ENCODE measurements around the gene CTTNBP2.

Gene CTTNBP2

GRCh38 chr7:117841011-117841410 is 32.2 kb downstream of the CTTNBP2 start:
- Histone ChIP-seq H3K9me3 (ENCODE audit: control insufficient read depth, low read depth, low read length) (no peaks in the 10 kb centered on the region), H3K4me3 (ENCODE audit: low read length) (no peak overlapping the region), H3K9ac (ENCODE audit: low read length) (no peak overlapping the region), H3K27me3 (ENCODE audit: control insufficient read depth, insufficient read depth, low read length) (no peaks in the 10 kb centered on the region), H3K27ac (ENCODE audit: low read length) (no peak overlapping the region), H3K4me1 (ENCODE audit: control insufficient read depth, low read depth, low read length) (no peaks in the 10 kb centered on the region), H3K36me3 (ENCODE audit: control insufficient read depth, low read depth, low read length) (no peaks in the 10 kb centered on the region)

- peaks cover 8% of the 10 kb centered on the region for H3K4me1 ChIP-seq (ENCODE audit: control insufficient read depth, low read depth, low read length)
- H3K9me3 ChIP-seq (ENCODE audit: control insufficient read depth, low read depth, low read length) = no peaks in the 10 kb centered on the region
- no peak overlapping the region for H3K27ac ChIP-seq (ENCODE audit: low read length)
- no peaks in the 10 kb centered on the region for H3K36me3 ChIP-seq (ENCODE audit: control insufficient read depth, low read depth, low read length)
- H3K9ac ChIP-seq (ENCODE audit: low read length) = no peak overlapping the region
- H3K4me3 ChIP-seq (ENCODE audit: low read length) = no peak overlapping the region
- no peaks in the 10 kb centered on the region for H3K27me3 ChIP-seq (ENCODE audit: control insufficient read depth, insufficient read depth, low read length)
Observed at GRCh38 chr7:117839507-117839906, 33.7 kb downstream of the CTTNBP2 start.

GRCh38 chr7:117837841-117838240 is 35.4 kb downstream of the CTTNBP2 start:
- Histone ChIP-seq H3K9me3 (ENCODE audit: control insufficient read depth, low read depth, low read length) (no peaks in the 10 kb centered on the region), H3K4me3 (ENCODE audit: low read length) (no peak overlapping the region), H3K4me1 (ENCODE audit: control insufficient read depth, low read depth, low read length) (peaks cover 8% of the 10 kb centered on the region), H3K36me3 (ENCODE audit: control insufficient read depth, low read depth, low read length) (no peaks in the 10 kb centered on the region), H3K27ac (ENCODE audit: low read length) (no peak overlapping the region), H3K27me3 (ENCODE audit: control insufficient read depth, insufficient read depth, low read length) (no peaks in the 10 kb centered on the region), H3K9ac (ENCODE audit: low read length) (no peak overlapping the region)

GRCh38 chr7:117835016-117835664 is 38.1 kb downstream of the CTTNBP2 start:
- H3K4me1 ChIP-seq (ENCODE audit: control insufficient read depth, low read depth, low read length) = peaks cover 8% of the 10 kb centered on the region
- H3K36me3 ChIP-seq (ENCODE audit: control insufficient read depth, low read depth, low read length) = no peaks in the 10 kb centered on the region
- no peaks in the 10 kb centered on the region for H3K27me3 ChIP-seq (ENCODE audit: control insufficient read depth, insufficient read depth, low read length)
- H3K4me3 ChIP-seq (ENCODE audit: low read length) = no peak overlapping the region
- H3K9me3 ChIP-seq (ENCODE audit: control insufficient read depth, low read depth, low read length) = no peaks in the 10 kb centered on the region
- no peak overlapping the region for H3K27ac ChIP-seq (ENCODE audit: low read length)
- no peak overlapping the region for H3K9ac ChIP-seq (ENCODE audit: low read length)

- no peak overlapping the region for H3K27ac ChIP-seq (ENCODE audit: low read length)
- peaks cover 13% of the 10 kb centered on the region for H3K4me1 ChIP-seq (ENCODE audit: control insufficient read depth, low read depth, low read length)
- no peaks in the 10 kb centered on the region for H3K36me3 ChIP-seq (ENCODE audit: control insufficient read depth, low read depth, low read length)
- H3K9me3 ChIP-seq (ENCODE audit: control insufficient read depth, low read depth, low read length) = no peaks in the 10 kb centered on the region
- H3K4me3 ChIP-seq (ENCODE audit: low read length) = no peak overlapping the region
- H3K9ac ChIP-seq (ENCODE audit: low read length) = no peak overlapping the region
- no peaks in the 10 kb centered on the region for H3K27me3 ChIP-seq (ENCODE audit: control insufficient read depth, insufficient read depth, low read length)
Observed at GRCh38 chr7:117830422-117830954, 42.8 kb downstream of the CTTNBP2 start.

GRCh38 chr7:117829450-117830117 is 43.7 kb downstream of the CTTNBP2 start:
- H3K4me1 ChIP-seq (ENCODE audit: control insufficient read depth, low read depth, low read length) = peaks cover 6% of the 10 kb centered on the region
- no peak overlapping the region for H3K9ac ChIP-seq (ENCODE audit: low read length)
- no peak overlapping the region for H3K27ac ChIP-seq (ENCODE audit: low read length)
- H3K4me3 ChIP-seq (ENCODE audit: low read length) = no peak overlapping the region
- H3K27me3 ChIP-seq (ENCODE audit: control insufficient read depth, insufficient read depth, low read length) = no peaks in the 10 kb centered on the region
- H3K9me3 ChIP-seq (ENCODE audit: control insufficient read depth, low read depth, low read length) = no peaks in the 10 kb centered on the region
- no peaks in the 10 kb centered on the region for H3K36me3 ChIP-seq (ENCODE audit: control insufficient read depth, low read depth, low read length)

- no peak overlapping the region for H3K4me3 ChIP-seq (ENCODE audit: low read length)
- H3K27ac ChIP-seq (ENCODE audit: low read length) = no peak overlapping the region
- no peaks in the 10 kb centered on the region for H3K9me3 ChIP-seq (ENCODE audit: control insufficient read depth, low read depth, low read length)
- H3K9ac ChIP-seq (ENCODE audit: low read length) = no peak overlapping the region
- no peaks in the 10 kb centered on the region for H3K36me3 ChIP-seq (ENCODE audit: control insufficient read depth, low read depth, low read length)
- H3K4me1 ChIP-seq (ENCODE audit: control insufficient read depth, low read depth, low read length) = peaks cover 6% of the 10 kb centered on the region
- no peaks in the 10 kb centered on the region for H3K27me3 ChIP-seq (ENCODE audit: control insufficient read depth, insufficient read depth, low read length)
Observed at GRCh38 chr7:117828825-117829224, 44.4 kb downstream of the CTTNBP2 start.

GRCh38 chr7:117827862-117828261 is 45.4 kb downstream of the CTTNBP2 start:
- Histone ChIP-seq H3K27ac (ENCODE audit: low read length) (no peak overlapping the region), H3K36me3 (ENCODE audit: control insufficient read depth, low read depth, low read length) (no peaks in the 10 kb centered on the region), H3K9ac (ENCODE audit: low read length) (no peak overlapping the region), H3K9me3 (ENCODE audit: control insufficient read depth, low read depth, low read length) (no peaks in the 10 kb centered on the region), H3K27me3 (ENCODE audit: control insufficient read depth, insufficient read depth, low read length) (no peaks in the 10 kb centered on the region), H3K4me3 (ENCODE audit: low read length) (no peak overlapping the region), H3K4me1 (ENCODE audit: control insufficient read depth, low read depth, low read length) (peaks cover 9% of the 10 kb centered on the region)

GRCh38 chr7:117825132-117825531 is 48.1 kb downstream of the CTTNBP2 start:
- Histone ChIP-seq H3K4me3 (ENCODE audit: low read length) (no peak overlapping the region), H3K9me3 (ENCODE audit: control insufficient read depth, low read depth, low read length) (no peaks in the 10 kb centered on the region), H3K4me1 (ENCODE audit: control insufficient read depth, low read depth, low read length) (peaks cover 9% of the 10 kb centered on the region), H3K36me3 (ENCODE audit: control insufficient read depth, low read depth, low read length) (no peaks in the 10 kb centered on the region), H3K27ac (ENCODE audit: low read length) (no peak overlapping the region), H3K9ac (ENCODE audit: low read length) (no peak overlapping the region), H3K27me3 (ENCODE audit: control insufficient read depth, insufficient read depth, low read length) (no peaks in the 10 kb centered on the region)

GRCh38 chr7:117824592-117824991 is 48.6 kb downstream of the CTTNBP2 start:
- no peak overlapping the region for H3K9ac ChIP-seq (ENCODE audit: low read length)
- H3K36me3 ChIP-seq (ENCODE audit: control insufficient read depth, low read depth, low read length) = no peaks in the 10 kb centered on the region
- no peak overlapping the region for H3K27ac ChIP-seq (ENCODE audit: low read length)
- no peak overlapping the region for H3K4me3 ChIP-seq (ENCODE audit: low read length)
- H3K9me3 ChIP-seq (ENCODE audit: control insufficient read depth, low read depth, low read length) = no peaks in the 10 kb centered on the region
- peaks cover 8% of the 10 kb centered on the region for H3K4me1 ChIP-seq (ENCODE audit: control insufficient read depth, low read depth, low read length)
- H3K27me3 ChIP-seq (ENCODE audit: control insufficient read depth, insufficient read depth, low read length) = no peaks in the 10 kb centered on the region

GRCh38 chr7:117819558-117819957 is 53.7 kb downstream of the CTTNBP2 start:
- no peaks in the 10 kb centered on the region for H3K9me3 ChIP-seq (ENCODE audit: control insufficient read depth, low read depth, low read length)
- no peak overlapping the region for H3K9ac ChIP-seq (ENCODE audit: low read length)
- H3K4me3 ChIP-seq (ENCODE audit: low read length) = no peak overlapping the region
- H3K27ac ChIP-seq (ENCODE audit: low read length) = no peak overlapping the region
- no peaks in the 10 kb centered on the region for H3K36me3 ChIP-seq (ENCODE audit: control insufficient read depth, low read depth, low read length)
- peaks cover 15% of the 10 kb centered on the region for H3K4me1 ChIP-seq (ENCODE audit: control insufficient read depth, low read depth, low read length)
- no peaks in the 10 kb centered on the region for H3K27me3 ChIP-seq (ENCODE audit: control insufficient read depth, insufficient read depth, low read length)

- H3K27ac ChIP-seq (ENCODE audit: low read length) = no peak overlapping the region
- no peaks in the 10 kb centered on the region for H3K9me3 ChIP-seq (ENCODE audit: control insufficient read depth, low read depth, low read length)
- peaks cover 24% of the 10 kb centered on the region for H3K4me1 ChIP-seq (ENCODE audit: control insufficient read depth, low read depth, low read length)
- H3K36me3 ChIP-seq (ENCODE audit: control insufficient read depth, low read depth, low read length) = no peaks in the 10 kb centered on the region
- H3K4me3 ChIP-seq (ENCODE audit: low read length) = no peak overlapping the region
- H3K27me3 ChIP-seq (ENCODE audit: control insufficient read depth, insufficient read depth, low read length) = no peaks in the 10 kb centered on the region
- H3K9ac ChIP-seq (ENCODE audit: low read length) = no peak overlapping the region
Observed at GRCh38 chr7:117818232-117818631, 55.0 kb downstream of the CTTNBP2 start.

Data from iPS-18a (cell line).